GM23338 (cell line): ENCODE measurements around the gene LRIT1. TPM values are rescaled to one million over a fixed set of nuclear protein-coding genes. Genes with fewer than 3 reads are reported as not detected.

Experiments
- ATAC-seq: fragments of 200-7000 bp; cut with Tn5 transposase; 3 replicates; pipeline ENCODE4 v1.9.1; 2020
- DNase-seq: peaks from one replicate; pipeline ENCODE4 v3.0.0-alpha.2; 2015; ENCODE audit warnings: low spot score
- H2AFZ ChIP-seq: fragments of 200-600 bp; sonication (generic); 2 replicates; pipeline ENCODE4 v1.8.0; 2016; ENCODE audit warnings: antibody characterized with exemption, mild to moderate bottlenecking, moderate library complexity
- H3F3A ChIP-seq: fragments of 200-600 bp; sonication (generic); replicated peaks from 2 replicates; pipeline ENCODE4 v1.8.0; 2017; ENCODE audit warnings: antibody characterized with exemption, mixed run types, low read depth
- H3K27ac ChIP-seq: fragments of 200-600 bp; sonication (generic); 2 replicates; pipeline ENCODE4 v1.6.1; 2016; ENCODE audit warnings: low read depth
- H3K27me3 ChIP-seq: fragments of 200-600 bp; sonication (generic); 2 replicates; pipeline ENCODE4 v1.8.0; 2016; ENCODE audit warnings: mild to moderate bottlenecking, mixed run types, moderate library complexity; ENCODE audit not compliant: insufficient read depth
- H3K36me3 ChIP-seq: fragments of 200-600 bp; sonication (generic); 2 replicates; pipeline ENCODE4 v1.8.0; 2016; ENCODE audit warnings: mild to moderate bottlenecking; ENCODE audit not compliant: insufficient read depth
- H3K4me1 ChIP-seq: fragments of 200-600 bp; sonication (generic); 2 replicates; pipeline ENCODE4 v1.8.0; 2016; ENCODE audit warnings: mild to moderate bottlenecking, moderate library complexity; ENCODE audit not compliant: insufficient read depth
- H3K4me2 ChIP-seq: fragments of 200-600 bp; sonication (generic); 2 replicates; pipeline ENCODE4 v1.7.1; 2017; ENCODE audit warnings: mixed run types
- H3K4me3 ChIP-seq: fragments of 200-600 bp; sonication (generic); 2 replicates; pipeline ENCODE4 v1.6.1; 2016; ENCODE audit warnings: mixed run types
- H3K79me2 ChIP-seq: fragments of 200-600 bp; sonication (generic); replicated peaks from 2 replicates; pipeline ENCODE4 v1.8.0; 2017; ENCODE audit warnings: mild to moderate bottlenecking; ENCODE audit not compliant: insufficient read depth
- H3K9me2 ChIP-seq: fragments of 200-600 bp; sonication (generic); 2 replicates; pipeline ENCODE4 v1.8.0; 2017; ENCODE audit not compliant: insufficient read depth
- H4K20me1 ChIP-seq: fragments of 200-600 bp; sonication (generic); replicated peaks from 2 replicates; pipeline ENCODE4 v1.8.0; 2017; ENCODE audit warnings: mild to moderate bottlenecking; ENCODE audit not compliant: insufficient read depth
- H3K27ac Mint-ChIP-seq: 2 replicates; pipeline ENCODE4 v1.8.0; 2020; ENCODE audit warnings: inconsistent platforms, mild to moderate bottlenecking, moderate library complexity, mixed read lengths
- H3K27me3 Mint-ChIP-seq: 3 replicates; pipeline ENCODE4 v1.8.0; 2022; ENCODE audit warnings: low read depth, mild to moderate bottlenecking, moderate library complexity, mixed read lengths, inconsistent platforms; ENCODE audit not compliant: insufficient read depth, poor library complexity
- H3K36me3 Mint-ChIP-seq: 3 replicates; pipeline ENCODE4 v1.8.0; 2021; ENCODE audit warnings: low read depth, mild to moderate bottlenecking, inconsistent platforms, moderate library complexity, mixed read lengths
- H3K4me1 Mint-ChIP-seq: 3 replicates; pipeline ENCODE4 v1.8.0; 2020; ENCODE audit warnings: mild to moderate bottlenecking, inconsistent platforms, mixed read lengths
- H3K4me3 Mint-ChIP-seq: 3 replicates; pipeline ENCODE4 v1.8.0; 2021; ENCODE audit warnings: moderate library complexity, mild to moderate bottlenecking, inconsistent platforms, mixed read lengths
- H3K9me3 Mint-ChIP-seq: 3 replicates; pipeline ENCODE4 v1.8.0; 2020; ENCODE audit warnings: moderate library complexity, mild to moderate bottlenecking, inconsistent platforms, mixed read lengths
- CREB1 ChIP-seq: fragments of 250-450 bp; sonication (Bioruptor Pico); IDR thresholded peaks from 2 replicates; pipeline ENCODE4 v1.5.0; 2020; ENCODE audit warnings: low read depth, mild to moderate bottlenecking, moderate library complexity
- CTCF ChIP-seq, 2 experiments: fragments of 200-600 bp in 1 of 2; sonication (generic) in 1 of 2; conservative IDR thresholded peaks; 2 replicates each; pipeline versions ENCODE4 v1.5.1 to v1.6.1; 2016 to 2017; ENCODE audit warnings: antibody characterized with exemption in 2 of 2, low read depth in 2 of 2, mild to moderate bottlenecking in 2 of 2, moderate library complexity in 1 of 2
- EZH2 ChIP-seq: fragments of 200-600 bp; sonication (generic); IDR thresholded peaks from one replicate; pipeline ENCODE4 v1.8.0; 2017; ENCODE audit warnings: antibody characterized with exemption, mild to moderate bottlenecking, low read depth; ENCODE audit not compliant: unreplicated experiment
- EZH2phosphoT487 ChIP-seq: fragments of 200-600 bp; sonication (generic); IDR thresholded peaks from one replicate; pipeline ENCODE4 v1.8.1; 2018; ENCODE audit warnings: antibody characterized with exemption; ENCODE audit not compliant: unreplicated experiment
- JUNB ChIP-seq: IDR thresholded peaks from one replicate; pipeline ENCODE4 v1.6.1; 2016; ENCODE audit warnings: antibody characterized with exemption; ENCODE audit not compliant: unreplicated experiment
- NANOG ChIP-seq: IDR thresholded peaks from 2 replicates; pipeline ENCODE4 v1.6.1; 2016; ENCODE audit warnings: antibody characterized with exemption, borderline replicate concordance
- POLR2AphosphoS5 ChIP-seq: IDR thresholded peaks from 2 replicates; pipeline ENCODE4 v1.6.1; 2016; ENCODE audit warnings: antibody characterized with exemption, low read depth
- STAT1 ChIP-seq: IDR thresholded peaks from one replicate; pipeline ENCODE4 v1.6.1; 2016; ENCODE audit warnings: antibody characterized with exemption; ENCODE audit not compliant: unreplicated experiment
- ZNF114 ChIP-seq: fragments of 250-450 bp; sonication (Bioruptor Pico); IDR thresholded peaks from 2 replicates; pipeline ENCODE4 v1.5.0; 2020; ENCODE audit warnings: mild to moderate bottlenecking, moderate library complexity
- ZNF331 ChIP-seq: fragments of 250-450 bp; sonication (Bioruptor Pico); IDR thresholded peaks from 2 replicates; pipeline ENCODE4 v1.5.0; 2020; ENCODE audit warnings: low read depth, mild to moderate bottlenecking, moderate library complexity
- polyA plus RNA-seq: library from polyadenylated mRNA; unstranded; fragments of >200 nt; fragmentation: Nextera tagmentation; extraction: Ambion mirVana; gene quantifications from 2 replicates; pipeline ENCODE4 v1.2.1, GENCODE V29; 2016
- total RNA-seq: library from RNA; depleted of rRNA; stranded (reverse); fragments of >200 nt; shearing (Covaris generic); gene quantifications from 2 replicates; pipeline ENCODE4 v1.2.3, GENCODE V29; 2014
- TF ChIP-seq, protein P1 (sequence below): fragments of 250-450 bp; sonication (Bioruptor Pico); IDR thresholded peaks from 2 replicates; pipeline ENCODE4 v1.5.0; 2020; ENCODE audit warnings: mild to moderate bottlenecking, moderate library complexity
- TF ChIP-seq, protein P2 (sequence below): IDR thresholded peaks from 2 replicates; pipeline ENCODE4 v1.6.1; 2016; ENCODE audit warnings: antibody characterized with exemption
- TF ChIP-seq, protein P3 (sequence below): IDR thresholded peaks from one replicate; pipeline ENCODE4 v1.6.1; 2018; ENCODE audit warnings: antibody characterized with exemption; ENCODE audit not compliant: unreplicated experiment

LRIT1 gene
- total and polyA plus RNA-seq, 2 experiments from 2014 or later = 0.07 TPM; not detected in 1

DNA sequence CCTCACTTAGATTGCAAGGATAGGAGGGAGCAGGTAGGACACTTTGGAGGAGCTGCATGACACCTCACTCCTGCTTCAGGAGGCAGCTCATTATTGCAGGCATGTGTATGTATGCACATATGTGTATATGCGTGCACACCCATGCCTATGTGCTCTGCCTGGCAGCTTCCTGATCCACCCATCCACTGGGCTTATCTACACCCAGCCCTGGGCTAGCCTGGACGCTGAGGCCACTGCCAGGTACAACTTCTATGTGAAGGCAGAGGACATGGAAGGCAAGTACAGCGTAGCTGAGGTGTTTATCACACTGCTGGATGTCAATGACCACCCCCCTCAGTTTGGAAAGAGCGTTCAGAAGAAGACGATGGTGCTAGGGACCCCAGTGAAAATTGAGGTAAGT lies 29.3 kb downstream of the LRIT1 start:
- H3F3A ChIP-seq = no peaks in the 10 kb centered on the region
- no peaks in the 10 kb centered on the region for H3K9me2 ChIP-seq
- no peak overlapping the region for H3K4me3 Mint-ChIP-seq
- TF ChIP-seq POLR2AphosphoS5 (no peak), CTCF (conservative IDR thresholded peaks at IDR 0.05; ENCODE audit: low read depth in 2 of 2) (no peak), JUNB (no peak), STAT1 (no peak), NANOG (no peak), EZH2 (no peak), ZNF331 (no peak), EZH2phosphoT487 (no peak), CREB1 (CRISPR knock-in tag) (no peak), ZNF114 (CRISPR knock-in tag) (no peak)
- TF ChIP-seq, protein P1, sequence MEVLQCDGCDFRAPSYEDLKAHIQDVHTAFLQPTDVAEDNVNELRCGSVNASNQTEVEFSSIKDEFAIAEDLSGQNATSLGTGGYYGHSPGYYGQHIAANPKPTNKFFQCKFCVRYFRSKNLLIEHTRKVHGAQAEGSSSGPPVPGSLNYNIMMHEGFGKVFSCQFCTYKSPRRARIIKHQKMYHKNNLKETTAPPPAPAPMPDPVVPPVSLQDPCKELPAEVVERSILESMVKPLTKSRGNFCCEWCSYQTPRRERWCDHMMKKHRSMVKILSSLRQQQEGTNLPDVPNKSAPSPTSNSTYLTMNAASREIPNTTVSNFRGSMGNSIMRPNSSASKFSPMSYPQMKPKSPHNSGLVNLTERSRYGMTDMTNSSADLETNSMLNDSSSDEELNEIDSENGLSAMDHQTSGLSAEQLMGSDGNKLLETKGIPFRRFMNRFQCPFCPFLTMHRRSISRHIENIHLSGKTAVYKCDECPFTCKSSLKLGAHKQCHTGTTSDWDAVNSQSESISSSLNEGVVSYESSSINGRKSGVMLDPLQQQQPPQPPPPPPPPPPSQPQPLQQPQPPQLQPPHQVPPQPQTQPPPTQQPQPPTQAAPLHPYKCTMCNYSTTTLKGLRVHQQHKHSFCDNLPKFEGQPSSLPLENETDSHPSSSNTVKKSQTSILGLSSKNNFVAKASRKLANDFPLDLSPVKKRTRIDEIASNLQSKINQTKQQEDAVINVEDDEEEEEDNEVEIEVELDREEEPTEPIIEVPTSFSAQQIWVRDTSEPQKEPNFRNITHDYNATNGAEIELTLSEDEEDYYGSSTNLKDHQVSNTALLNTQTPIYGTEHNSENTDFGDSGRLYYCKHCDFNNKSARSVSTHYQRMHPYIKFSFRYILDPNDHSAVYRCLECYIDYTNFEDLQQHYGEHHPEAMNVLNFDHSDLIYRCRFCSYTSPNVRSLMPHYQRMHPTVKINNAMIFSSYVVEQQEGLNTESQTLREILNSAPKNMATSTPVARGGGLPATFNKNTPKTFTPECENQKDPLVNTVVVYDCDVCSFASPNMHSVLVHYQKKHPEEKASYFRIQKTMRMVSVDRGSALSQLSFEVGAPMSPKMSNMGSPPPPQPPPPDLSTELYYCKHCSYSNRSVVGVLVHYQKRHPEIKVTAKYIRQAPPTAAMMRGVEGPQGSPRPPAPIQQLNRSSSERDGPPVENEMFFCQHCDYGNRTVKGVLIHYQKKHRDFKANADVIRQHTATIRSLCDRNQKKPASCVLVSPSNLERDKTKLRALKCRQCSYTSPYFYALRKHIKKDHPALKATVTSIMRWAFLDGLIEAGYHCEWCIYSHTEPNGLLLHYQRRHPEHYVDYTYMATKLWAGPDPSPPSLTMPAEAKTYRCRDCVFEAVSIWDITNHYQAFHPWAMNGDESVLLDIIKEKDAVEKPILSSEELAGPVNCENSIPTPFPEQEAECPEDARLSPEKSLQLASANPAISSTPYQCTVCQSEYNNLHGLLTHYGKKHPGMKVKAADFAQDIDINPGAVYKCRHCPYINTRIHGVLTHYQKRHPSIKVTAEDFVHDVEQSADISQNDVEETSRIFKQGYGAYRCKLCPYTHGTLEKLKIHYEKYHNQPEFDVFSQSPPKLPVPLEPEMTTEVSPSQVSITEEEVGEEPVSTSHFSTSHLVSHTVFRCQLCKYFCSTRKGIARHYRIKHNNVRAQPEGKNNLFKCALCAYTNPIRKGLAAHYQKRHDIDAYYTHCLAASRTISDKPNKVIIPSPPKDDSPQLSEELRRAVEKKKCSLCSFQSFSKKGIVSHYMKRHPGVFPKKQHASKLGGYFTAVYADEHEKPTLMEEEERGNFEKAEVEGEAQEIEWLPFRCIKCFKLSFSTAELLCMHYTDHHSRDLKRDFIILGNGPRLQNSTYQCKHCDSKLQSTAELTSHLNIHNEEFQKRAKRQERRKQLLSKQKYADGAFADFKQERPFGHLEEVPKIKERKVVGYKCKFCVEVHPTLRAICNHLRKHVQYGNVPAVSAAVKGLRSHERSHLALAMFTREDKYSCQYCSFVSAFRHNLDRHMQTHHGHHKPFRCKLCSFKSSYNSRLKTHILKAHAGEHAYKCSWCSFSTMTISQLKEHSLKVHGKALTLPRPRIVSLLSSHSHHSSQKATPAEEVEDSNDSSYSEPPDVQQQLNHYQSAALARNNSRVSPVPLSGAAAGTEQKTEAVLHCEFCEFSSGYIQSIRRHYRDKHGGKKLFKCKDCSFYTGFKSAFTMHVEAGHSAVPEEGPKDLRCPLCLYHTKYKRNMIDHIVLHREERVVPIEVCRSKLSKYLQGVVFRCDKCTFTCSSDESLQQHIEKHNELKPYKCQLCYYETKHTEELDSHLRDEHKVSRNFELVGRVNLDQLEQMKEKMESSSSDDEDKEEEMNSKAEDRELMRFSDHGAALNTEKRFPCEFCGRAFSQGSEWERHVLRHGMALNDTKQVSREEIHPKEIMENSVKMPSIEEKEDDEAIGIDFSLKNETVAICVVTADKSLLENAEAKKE (CRISPR knock-in tag) = no peak
- TF ChIP-seq, protein P2, sequence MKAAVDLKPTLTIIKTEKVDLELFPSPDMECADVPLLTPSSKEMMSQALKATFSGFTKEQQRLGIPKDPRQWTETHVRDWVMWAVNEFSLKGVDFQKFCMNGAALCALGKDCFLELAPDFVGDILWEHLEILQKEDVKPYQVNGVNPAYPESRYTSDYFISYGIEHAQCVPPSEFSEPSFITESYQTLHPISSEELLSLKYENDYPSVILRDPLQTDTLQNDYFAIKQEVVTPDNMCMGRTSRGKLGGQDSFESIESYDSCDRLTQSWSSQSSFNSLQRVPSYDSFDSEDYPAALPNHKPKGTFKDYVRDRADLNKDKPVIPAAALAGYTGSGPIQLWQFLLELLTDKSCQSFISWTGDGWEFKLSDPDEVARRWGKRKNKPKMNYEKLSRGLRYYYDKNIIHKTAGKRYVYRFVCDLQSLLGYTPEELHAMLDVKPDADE = no peak
- TF ChIP-seq, protein P3, sequence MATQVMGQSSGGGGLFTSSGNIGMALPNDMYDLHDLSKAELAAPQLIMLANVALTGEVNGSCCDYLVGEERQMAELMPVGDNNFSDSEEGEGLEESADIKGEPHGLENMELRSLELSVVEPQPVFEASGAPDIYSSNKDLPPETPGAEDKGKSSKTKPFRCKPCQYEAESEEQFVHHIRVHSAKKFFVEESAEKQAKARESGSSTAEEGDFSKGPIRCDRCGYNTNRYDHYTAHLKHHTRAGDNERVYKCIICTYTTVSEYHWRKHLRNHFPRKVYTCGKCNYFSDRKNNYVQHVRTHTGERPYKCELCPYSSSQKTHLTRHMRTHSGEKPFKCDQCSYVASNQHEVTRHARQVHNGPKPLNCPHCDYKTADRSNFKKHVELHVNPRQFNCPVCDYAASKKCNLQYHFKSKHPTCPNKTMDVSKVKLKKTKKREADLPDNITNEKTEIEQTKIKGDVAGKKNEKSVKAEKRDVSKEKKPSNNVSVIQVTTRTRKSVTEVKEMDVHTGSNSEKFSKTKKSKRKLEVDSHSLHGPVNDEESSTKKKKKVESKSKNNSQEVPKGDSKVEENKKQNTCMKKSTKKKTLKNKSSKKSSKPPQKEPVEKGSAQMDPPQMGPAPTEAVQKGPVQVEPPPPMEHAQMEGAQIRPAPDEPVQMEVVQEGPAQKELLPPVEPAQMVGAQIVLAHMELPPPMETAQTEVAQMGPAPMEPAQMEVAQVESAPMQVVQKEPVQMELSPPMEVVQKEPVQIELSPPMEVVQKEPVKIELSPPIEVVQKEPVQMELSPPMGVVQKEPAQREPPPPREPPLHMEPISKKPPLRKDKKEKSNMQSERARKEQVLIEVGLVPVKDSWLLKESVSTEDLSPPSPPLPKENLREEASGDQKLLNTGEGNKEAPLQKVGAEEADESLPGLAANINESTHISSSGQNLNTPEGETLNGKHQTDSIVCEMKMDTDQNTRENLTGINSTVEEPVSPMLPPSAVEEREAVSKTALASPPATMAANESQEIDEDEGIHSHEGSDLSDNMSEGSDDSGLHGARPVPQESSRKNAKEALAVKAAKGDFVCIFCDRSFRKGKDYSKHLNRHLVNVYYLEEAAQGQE = no peak
- ATAC-seq (no peak), DNase-seq (no peak)
- H3K27me3 Mint-ChIP-seq = peaks cover 3% of the 10 kb centered on the region
- H3K27ac ChIP-seq = no peak overlapping the region
- H3K9me3 Mint-ChIP-seq = no peaks in the 10 kb centered on the region; the same call in 1 of the 3 replicates
- no peaks in the 10 kb centered on the region for H3K27me3 ChIP-seq
- no peak overlapping the region for H3K4me2 ChIP-seq
- H4K20me1 ChIP-seq = no peaks in the 10 kb centered on the region
- H3K4me3 ChIP-seq = no peak overlapping the region
- H3K79me2 ChIP-seq = no peaks in the 10 kb centered on the region
- H3K4me1 ChIP-seq = no peaks in the 10 kb centered on the region
- peaks cover 7% of the 10 kb centered on the region; the same call in 2 of the 3 replicates for H3K4me1 Mint-ChIP-seq
- H3K27ac Mint-ChIP-seq = no peak overlapping the region
- no peaks in the 10 kb centered on the region for H3K36me3 Mint-ChIP-seq
- no peak overlapping the region for H2AFZ ChIP-seq
- H3K36me3 ChIP-seq = no peaks in the 10 kb centered on the region
